Caco-2 (cell line): ENCODE measurements around the gene MICU1. TPM values are rescaled to one million over a fixed set of nuclear protein-coding genes. Genes with fewer than 3 reads are reported as not detected.
"Not testable (repeated sequence)": the region's sequence is repeated elsewhere in the genome, so short reads cannot be mapped to it uniquely, and the experiment has no call there.

Source experiments
- Bru-seq: library from RNA; stranded (reverse); fragments of 400-500 nt; gene quantifications from one replicate; lab custom pipeline; 2021; lab: Mats Ljungman, UMichigan
- BruChase-seq, 2 experiments: library from RNA; stranded (reverse); fragments of 400-500 nt; gene quantifications; one replicate each; lab custom pipeline; 2021; lab: Mats Ljungman, UMichigan
- BruUV-seq: library from RNA; stranded (reverse); fragments of 400-500 nt; replicated peaks from 2 replicates; lab custom pipeline; 2021; lab: Mats Ljungman, UMichigan
- CTCF ChIA-PET: fragments of 300-600 bp; sonication (Branson Sonifier 250); formaldehyde crosslinking; loops from one replicate; lab custom pipeline; 2022; ENCODE audit warnings: antibody characterized with exemption; lab: Charles Lee
- POLR2A ChIA-PET: fragments of 300-600 bp; sonication (Branson Sonifier 250); formaldehyde crosslinking; loops from one replicate; lab custom pipeline; 2022; ENCODE audit warnings: antibody characterized with exemption; lab: Charles Lee
- DNase-seq, 2 experiments: peaks; one replicate each; pipeline versions ENCODE4 v3.0.0 to v3.0.0-alpha.2; 2020 to 2022
- H3K27me3 ChIP-seq: replicated peaks from 2 replicates; pipeline ENCODE4 v1.6.0; 2011; ENCODE audit warnings: low read length; ENCODE audit not compliant: control insufficient read depth, insufficient read depth
- H3K36me3 ChIP-seq: 2 replicates; pipeline ENCODE4 v1.5.1; 2011; ENCODE audit warnings: low read length; ENCODE audit not compliant: control insufficient read depth, insufficient read depth
- H3K4me1 ChIP-seq: fragments of 250-450 bp; sonication (Bioruptor Pico); 2 replicates; pipeline ENCODE4 v1.5.1; 2020; ENCODE audit warnings: mild to moderate bottlenecking
- H3K4me3 ChIP-seq: 2 replicates; pipeline ENCODE4 v1.5.1; 2011; ENCODE audit warnings: low read depth, mild to moderate bottlenecking, control low read depth, low read length
- H3K9me3 ChIP-seq: fragments of 250-450 bp; sonication (Bioruptor Pico); 2 replicates; pipeline ENCODE4 v1.5.1; 2020; ENCODE audit warnings: mild to moderate bottlenecking, moderate library complexity
- H3K27ac Mint-ChIP-seq: one replicate; pipeline ENCODE4 v1.8.0; 2022; ENCODE audit warnings: mixed read lengths; ENCODE audit not compliant: unreplicated experiment
- H3K27me3 Mint-ChIP-seq: one replicate; pipeline ENCODE4 v1.8.0; 2022; ENCODE audit warnings: mixed read lengths; ENCODE audit not compliant: insufficient read depth, unreplicated experiment
- H3K36me3 Mint-ChIP-seq: one replicate; pipeline ENCODE4 v1.8.0; 2022; ENCODE audit warnings: mild to moderate bottlenecking, mixed read lengths; ENCODE audit not compliant: insufficient read depth, unreplicated experiment
- H3K4me1 Mint-ChIP-seq: one replicate; pipeline ENCODE4 v1.8.0; 2022; ENCODE audit warnings: low read depth, mixed read lengths; ENCODE audit not compliant: unreplicated experiment
- H3K4me3 Mint-ChIP-seq: one replicate; pipeline ENCODE4 v1.8.0; 2022; ENCODE audit warnings: mild to moderate bottlenecking, moderate library complexity, mixed read lengths; ENCODE audit not compliant: unreplicated experiment
- H3K9me3 Mint-ChIP-seq: one replicate; pipeline ENCODE4 v1.8.0; 2022; ENCODE audit warnings: mixed read lengths; ENCODE audit not compliant: unreplicated experiment
- intact Hi-C: fragments of 100-400 bp; cut with micrococcal nuclease; formaldehyde crosslinking; loops from one replicate; pipeline ENCODE4 v1.10.0; 2022; ENCODE audit not compliant: unreplicated experiment
- long read RNA-seq: library from polyadenylated mRNA; stranded (forward); transcript quantifications from one replicate; pipeline ENCODE4 v2.0.0, GENCODE V29; 2022
- total RNA-seq: library from RNA; stranded (reverse); gene quantifications from 2 replicates; pipeline ENCODE4 v1.2.3, GENCODE V29; 2022
- TF ChIP-seq, protein P1 (sequence below), 2 experiments: fragments of 200-600 bp in 1 of 2; IDR thresholded peaks; 1 replicate in 1 of 2; 2 replicates in 1 of 2; pipeline versions ENCODE4 v1.5.1 to v1.8.0; 2011 to 2022; ENCODE audit warnings: antibody characterized with exemption in 1 of 2, control low read depth in 1 of 2, inconsistent platforms in 1 of 2, low read depth in 1 of 2, low read length in 1 of 2, mild to moderate bottlenecking in 1 of 2, moderate library complexity in 1 of 2; ENCODE audit not compliant: insufficient read depth in 1 of 2, severe bottlenecking in 1 of 2, unreplicated experiment in 1 of 2

Gene MICU1, protein sequence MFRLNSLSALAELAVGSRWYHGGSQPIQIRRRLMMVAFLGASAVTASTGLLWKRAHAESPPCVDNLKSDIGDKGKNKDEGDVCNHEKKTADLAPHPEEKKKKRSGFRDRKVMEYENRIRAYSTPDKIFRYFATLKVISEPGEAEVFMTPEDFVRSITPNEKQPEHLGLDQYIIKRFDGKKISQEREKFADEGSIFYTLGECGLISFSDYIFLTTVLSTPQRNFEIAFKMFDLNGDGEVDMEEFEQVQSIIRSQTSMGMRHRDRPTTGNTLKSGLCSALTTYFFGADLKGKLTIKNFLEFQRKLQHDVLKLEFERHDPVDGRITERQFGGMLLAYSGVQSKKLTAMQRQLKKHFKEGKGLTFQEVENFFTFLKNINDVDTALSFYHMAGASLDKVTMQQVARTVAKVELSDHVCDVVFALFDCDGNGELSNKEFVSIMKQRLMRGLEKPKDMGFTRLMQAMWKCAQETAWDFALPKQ
- total RNA-seq, result 68.8 and 83.2 TPM in 2 replicates
- Bru-seq, nascent RNA, result percentile 77 among the genes with signal in this experiment
- BruChase-seq, experiment 1, labeled RNA remaining after a 2-hour chase, result percentile 67 among the genes with signal in this experiment
- BruChase-seq, experiment 2, labeled RNA remaining after a 6-hour chase, result percentile 73 among the genes with signal in this experiment
- long read RNA-seq, transcript MICU1-201 (12 exons, 2,383 nt), result major isoform, 147 of 166 reads
- long read RNA-seq, partial matches to known transcripts, result 3 of 166 reads
- long read RNA-seq, other reads (novel, unspliced or antisense), result 16 of 166 reads

DNA sequence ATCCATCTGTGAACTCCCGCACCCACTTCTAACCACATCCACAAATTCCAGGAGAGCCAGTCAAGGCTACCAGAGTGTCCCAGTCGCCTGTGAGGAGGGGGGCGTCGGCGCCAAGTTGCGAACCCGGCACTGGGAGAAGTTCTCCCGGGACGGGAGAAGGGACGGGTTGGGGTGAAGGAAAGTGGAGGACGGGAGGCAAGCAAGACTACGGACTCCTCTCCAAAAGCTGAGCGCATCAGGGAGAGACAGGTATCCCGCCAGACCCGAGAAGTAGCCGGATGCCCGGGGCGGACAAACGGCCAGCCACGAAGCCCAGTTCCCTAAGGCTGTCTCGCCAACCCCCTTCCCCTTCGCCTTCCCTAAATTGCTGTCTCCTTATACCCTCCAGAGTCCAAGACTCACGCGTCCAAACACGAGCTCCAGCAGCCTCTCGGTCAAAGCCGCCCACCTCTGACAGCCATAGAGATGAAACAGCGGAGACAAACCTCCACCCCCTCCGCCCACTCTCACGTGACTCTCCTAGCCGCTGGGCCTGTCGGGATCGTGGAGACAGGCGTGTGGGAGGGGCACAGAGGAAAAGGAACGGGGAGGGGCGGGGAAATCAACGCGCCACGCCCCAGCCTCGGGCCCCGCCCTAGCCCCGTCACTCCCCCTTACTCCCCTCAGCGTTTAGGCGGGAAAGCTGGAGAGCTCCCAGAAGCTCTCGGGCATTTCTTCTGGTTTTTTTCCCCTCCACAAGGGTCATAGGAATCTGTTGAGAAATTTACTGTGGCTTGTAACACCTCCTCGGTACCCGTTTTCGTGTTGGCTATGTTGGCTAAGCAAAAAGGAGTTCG, at the start of gene MICU1:
TSS of gene MICU1 (minus strand) at position 472 of the 836 bp plus-strand sequence. CDS start 59,286 bp downstream, outside the sequence.
- peaks cover 8% of the 10 kb centered on the region for H3K4me1 Mint-ChIP-seq
- H3K27me3 Mint-ChIP-seq, result no peaks in the 10 kb centered on the region
- peaks cover 13% of the 10 kb centered on the region; the same call in 1 of the 2 replicates for H3K4me1 ChIP-seq
- CTCF ChIA-PET, result interaction anchor here (0.7 to 0.8 kb wide), 2 partner anchors 57 to 1136 kb away, joined by 3 read pairs; no protein-coding TSS in a partner anchor
- TF ChIP-seq, protein P1, sequence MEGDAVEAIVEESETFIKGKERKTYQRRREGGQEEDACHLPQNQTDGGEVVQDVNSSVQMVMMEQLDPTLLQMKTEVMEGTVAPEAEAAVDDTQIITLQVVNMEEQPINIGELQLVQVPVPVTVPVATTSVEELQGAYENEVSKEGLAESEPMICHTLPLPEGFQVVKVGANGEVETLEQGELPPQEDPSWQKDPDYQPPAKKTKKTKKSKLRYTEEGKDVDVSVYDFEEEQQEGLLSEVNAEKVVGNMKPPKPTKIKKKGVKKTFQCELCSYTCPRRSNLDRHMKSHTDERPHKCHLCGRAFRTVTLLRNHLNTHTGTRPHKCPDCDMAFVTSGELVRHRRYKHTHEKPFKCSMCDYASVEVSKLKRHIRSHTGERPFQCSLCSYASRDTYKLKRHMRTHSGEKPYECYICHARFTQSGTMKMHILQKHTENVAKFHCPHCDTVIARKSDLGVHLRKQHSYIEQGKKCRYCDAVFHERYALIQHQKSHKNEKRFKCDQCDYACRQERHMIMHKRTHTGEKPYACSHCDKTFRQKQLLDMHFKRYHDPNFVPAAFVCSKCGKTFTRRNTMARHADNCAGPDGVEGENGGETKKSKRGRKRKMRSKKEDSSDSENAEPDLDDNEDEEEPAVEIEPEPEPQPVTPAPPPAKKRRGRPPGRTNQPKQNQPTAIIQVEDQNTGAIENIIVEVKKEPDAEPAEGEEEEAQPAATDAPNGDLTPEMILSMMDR (IDR thresholded peaks at IDR 0.05; ENCODE audit: insufficient read depth in 1 of 2, low read depth in 1 of 2, low read length in 1 of 2, severe bottlenecking in 1 of 2, unreplicated experiment in 1 of 2), result no peak
- no peaks in the 10 kb centered on the region for H3K27me3 ChIP-seq
- H3K36me3 ChIP-seq, result no peaks in the 10 kb centered on the region
- peaks cover 6% of the 10 kb centered on the region for H3K36me3 Mint-ChIP-seq
- TSS peak; percentile 85 for BruUV-seq
- H3K4me3 ChIP-seq, result peak within 1 kb of the TSS; percentile 59
- peak; percentile 98 for DNase-seq
- POLR2A ChIA-PET, result interaction anchor here (0.5 to 1.3 kb wide), 14 partner anchors 21 to 643 kb away, joined by 3 to 26 read pairs (median 4); partner anchors contain the start of genes DNAJB12, MCU, NUDT13 and PLA2G12B
- H3K9me3 Mint-ChIP-seq, result no peaks in the 10 kb centered on the region
- peak within 1 kb of the TSS; percentile 75 for H3K4me3 Mint-ChIP-seq
- H3K27ac Mint-ChIP-seq, result peak within 1 kb of the TSS; percentile 80
- intact Hi-C loops, result loop anchor here (1.0 to 5.0 kb wide), 2 partner anchors 66 to 264 kb away; partner anchors contain the start of gene MCU
- H3K9me3 ChIP-seq, result no peaks in the 10 kb centered on the region

DNA sequence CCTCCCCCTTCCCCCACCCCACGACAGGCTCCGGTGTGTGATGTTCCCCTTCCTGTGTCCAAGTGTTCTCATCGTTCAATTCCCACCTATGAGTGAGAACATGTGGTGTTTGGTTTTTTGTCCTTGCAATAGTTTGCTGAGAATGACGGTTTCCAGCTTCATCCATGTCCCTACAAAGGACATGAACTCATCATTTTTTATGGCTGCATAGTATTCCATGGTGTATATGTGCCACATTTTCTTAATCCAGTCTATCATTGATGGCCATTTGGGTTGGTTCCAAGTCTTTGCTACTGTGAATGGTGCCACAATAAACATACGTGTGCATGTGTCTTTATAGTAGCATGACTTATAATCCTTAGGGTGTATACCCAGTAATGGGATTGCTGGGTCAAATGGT, 48.3 kb upstream of the MICU1 start:
- H3K9me3 Mint-ChIP-seq, H3K27me3 Mint-ChIP-seq, intact Hi-C loops, BruUV-seq, DNase-seq, H3K27me3 ChIP-seq, H3K36me3 ChIP-seq, H3K27ac Mint-ChIP-seq, CTCF ChIA-PET, H3K9me3 ChIP-seq, POLR2A ChIA-PET, H3K36me3 Mint-ChIP-seq, H3K4me3 ChIP-seq, H3K4me3 Mint-ChIP-seq: not testable (repeated sequence)
- peaks cover 10% of the 10 kb centered on the region for H3K4me1 Mint-ChIP-seq
- H3K4me1 ChIP-seq, result peaks cover 15% of the 10 kb centered on the region

DNA sequence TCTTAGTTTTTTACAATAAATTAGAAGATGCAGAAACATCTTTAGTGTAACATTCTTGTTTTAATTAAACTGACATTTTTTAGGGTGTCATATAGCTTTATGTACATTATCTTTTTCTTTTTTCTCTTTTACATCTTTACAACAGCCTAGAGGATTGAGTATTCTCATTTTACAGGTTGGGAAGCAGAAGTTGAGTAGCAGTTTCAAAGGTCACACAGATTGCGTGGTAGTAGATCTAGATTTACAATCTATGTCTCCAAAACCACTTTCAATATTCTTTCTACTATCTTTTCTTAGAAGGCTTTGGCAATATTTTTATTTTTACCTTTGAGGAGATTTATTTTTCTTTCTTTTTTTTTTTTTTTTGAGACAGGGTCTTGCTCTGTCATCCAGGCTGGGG, 47.4 kb upstream of the MICU1 start:
- Mint-ChIP-seq H3K4me1 (peaks cover 6% of the 10 kb centered on the region), H3K27me3 (no peaks in the 10 kb centered on the region), H3K9me3 (no peaks in the 10 kb centered on the region), H3K36me3 (no peaks in the 10 kb centered on the region), H3K4me3 (no peak overlapping the region), H3K27ac (no peak overlapping the region)
- no peak for DNase-seq
- no peaks in the 10 kb centered on the region for H3K27me3 ChIP-seq
- BruUV-seq, result no TSS peak
- POLR2A ChIA-PET, result no interaction called here
- CTCF ChIA-PET, result interaction anchor here (0.8 to 1.1 kb wide), 2 partner anchors 9 to 198 kb away, joined by 3 to 4 read pairs; no protein-coding TSS in a partner anchor
- no peaks in the 10 kb centered on the region for H3K9me3 ChIP-seq
- H3K36me3 ChIP-seq, result no peaks in the 10 kb centered on the region
- TF ChIP-seq, protein P1 (IDR thresholded peaks at IDR 0.05; ENCODE audit: insufficient read depth in 1 of 2, low read depth in 1 of 2, low read length in 1 of 2, severe bottlenecking in 1 of 2, unreplicated experiment in 1 of 2), result no peak
- intact Hi-C loops, result no loop called here
- peaks cover 12% of the 10 kb centered on the region for H3K4me1 ChIP-seq
- no peak overlapping the region for H3K4me3 ChIP-seq
